Measurements from ENCODE around the gene VPS16. TPM values are rescaled to one million over a fixed set of nuclear protein-coding genes. Genes with fewer than 3 reads are reported as not detected.
"Not testable (repeated sequence)": the region's sequence is repeated elsewhere in the genome, so short reads cannot be mapped to it uniquely, and the experiment has no call there.

Gene VPS16
- total and polyA plus RNA-seq, 8 donors: 5.8 to 53.0 (median 23.3) TPM

DNA sequence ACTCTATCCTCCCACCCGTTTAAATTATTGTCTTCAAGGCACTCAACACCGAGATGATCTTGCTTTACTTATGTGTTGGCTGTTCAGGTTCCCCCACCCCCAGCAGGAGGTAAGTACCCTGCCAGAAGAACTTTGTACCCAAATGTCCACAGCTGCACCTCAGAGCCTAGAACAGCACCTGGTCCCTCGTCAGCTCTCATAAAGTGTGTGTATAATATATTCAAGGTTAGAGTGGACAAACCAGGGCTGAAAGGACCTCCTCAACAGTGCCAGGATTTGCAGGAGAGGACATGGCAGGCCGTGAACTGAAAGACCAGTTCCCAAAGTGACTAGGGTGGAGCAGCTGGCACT lies 34.2 kb upstream of the VPS16 start:
- Histone ChIP-seq H3K9me3 (peaks cover 0 to 1% (median 0%) of the 10 kb centered on the region in 4 donors), H3K4me1 (peaks cover 0 to 15% (median 9%) of the 10 kb centered on the region in 4 donors), H3K27me3 (peaks cover 16 to 94% (median 48%) of the 10 kb centered on the region in 3 donors), H3K36me3 (no peaks in the 10 kb centered on the region), H3K4me3 (no peak overlapping the region), H3K27ac (no peak overlapping the region)
- whole genome bisulfite sequencing, 5 donors: 34 to 41% (median 37%) methylated on average over 4 of the region's 4 CpGs
- intact Hi-C loops (cut with DNase I; ENCODE audit: low total_unique reads): no loop called here
- no peak for TF ChIP-seq POLR2AphosphoS5 (IDR thresholded peaks at IDR 0.05)
- DNase-seq: no peak

GRCh38 chr20:2807019-2807418 lies 33.5 kb upstream of the VPS16 start:
- DNase-seq: no peak
- WGBS, 5 donors: 80 to 86% (median 84%) methylated on average over 4 of the region's 4 CpGs
- TF ChIP-seq, protein P1, sequence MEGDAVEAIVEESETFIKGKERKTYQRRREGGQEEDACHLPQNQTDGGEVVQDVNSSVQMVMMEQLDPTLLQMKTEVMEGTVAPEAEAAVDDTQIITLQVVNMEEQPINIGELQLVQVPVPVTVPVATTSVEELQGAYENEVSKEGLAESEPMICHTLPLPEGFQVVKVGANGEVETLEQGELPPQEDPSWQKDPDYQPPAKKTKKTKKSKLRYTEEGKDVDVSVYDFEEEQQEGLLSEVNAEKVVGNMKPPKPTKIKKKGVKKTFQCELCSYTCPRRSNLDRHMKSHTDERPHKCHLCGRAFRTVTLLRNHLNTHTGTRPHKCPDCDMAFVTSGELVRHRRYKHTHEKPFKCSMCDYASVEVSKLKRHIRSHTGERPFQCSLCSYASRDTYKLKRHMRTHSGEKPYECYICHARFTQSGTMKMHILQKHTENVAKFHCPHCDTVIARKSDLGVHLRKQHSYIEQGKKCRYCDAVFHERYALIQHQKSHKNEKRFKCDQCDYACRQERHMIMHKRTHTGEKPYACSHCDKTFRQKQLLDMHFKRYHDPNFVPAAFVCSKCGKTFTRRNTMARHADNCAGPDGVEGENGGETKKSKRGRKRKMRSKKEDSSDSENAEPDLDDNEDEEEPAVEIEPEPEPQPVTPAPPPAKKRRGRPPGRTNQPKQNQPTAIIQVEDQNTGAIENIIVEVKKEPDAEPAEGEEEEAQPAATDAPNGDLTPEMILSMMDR (IDR thresholded peaks at IDR 0.05): no peak
- TF ChIP-seq POLR2AphosphoS5 (IDR thresholded peaks at IDR 0.05) (no peak), EP300 (IDR thresholded peaks at IDR 0.05) (no peak), POLR2A (IDR thresholded peaks at IDR 0.05) (no peak)
- peaks cover 0 to 13% (median 8%) of the 10 kb centered on the region in 4 donors for H3K4me1 ChIP-seq
- H3K36me3 ChIP-seq: no peaks in the 10 kb centered on the region
- H3K27ac ChIP-seq: no peak overlapping the region
- H3K4me3 ChIP-seq: no peak overlapping the region
- H3K9me3 ChIP-seq: peaks cover 0 to 6% (median under 1%) of the 10 kb centered on the region in 4 donors
- intact Hi-C loops (cut with DNase I; ENCODE audit: low total_unique reads): no loop called here
- H3K27me3 ChIP-seq: peaks cover 16 to 94% (median 41%) of the 10 kb centered on the region in 3 donors

- WGBS, 5 donors: 56 to 71% (median 60%) methylated on average over 7 to 9 of the region's 9 CpGs
- Histone ChIP-seq H3K27me3 (peaks cover 16 to 93% (median 36%) of the 10 kb centered on the region in 3 donors), H3K4me1 (peaks cover 0 to 13% (median 8%) of the 10 kb centered on the region in 4 donors), H3K9me3 (peaks cover 0 to 15% (median 8%) of the 10 kb centered on the region in 4 donors)
- intact Hi-C loops (cut with DNase I; ENCODE audit: low total_unique reads); H3K36me3 ChIP-seq; H3K27ac ChIP-seq; H3K4me3 ChIP-seq; DNase-seq: not testable (repeated sequence)
These were observed 32.6 kb upstream of the VPS16 start for GRCh38 chr20:2807929-2808328.

DNA sequence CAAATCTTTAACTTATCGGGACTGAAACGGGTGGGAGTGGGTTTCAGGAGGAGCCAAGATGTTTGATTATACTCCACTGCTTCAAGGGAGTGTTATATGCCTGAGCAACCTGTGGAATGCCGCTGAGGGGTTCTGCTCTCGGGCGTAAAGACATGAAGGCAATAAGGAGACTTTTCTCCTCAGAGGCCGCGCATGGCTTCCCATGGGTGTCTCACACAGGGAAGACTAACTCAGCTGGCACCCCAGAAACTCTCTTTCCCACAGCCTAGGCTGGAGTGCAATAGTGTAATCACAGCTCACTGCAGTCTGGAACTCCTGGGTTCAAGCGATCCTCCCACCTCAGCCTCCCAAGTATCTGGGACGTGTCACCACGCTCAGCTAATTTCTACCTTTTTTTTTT lies 30.9 kb upstream of the VPS16 start:
- Histone ChIP-seq H3K27me3 (peaks cover 11 to 81% (median 21%) of the 10 kb centered on the region in 3 donors), H3K36me3 (no peaks in the 10 kb centered on the region), H3K9me3 (peaks cover 0 to 17% (median 8%) of the 10 kb centered on the region in 4 donors), H3K4me1 (peaks cover 0 to 16% (median 8%) of the 10 kb centered on the region in 4 donors), H3K27ac (no peak overlapping the region), H3K4me3 (no peak overlapping the region)
- TF ChIP-seq POLR2A (IDR thresholded peaks at IDR 0.05) (no peak), EP300 (IDR thresholded peaks at IDR 0.05) (no peak)
- TF ChIP-seq, protein P1 (IDR thresholded peaks at IDR 0.05): no peak
- no peak for DNase-seq
- 84 to 93% (median 91%) methylated on average over 10 of the region's 10 CpGs for WGBS, 5 donors
- intact Hi-C loops (cut with DNase I; ENCODE audit: low total_unique reads): no loop called here

- Histone ChIP-seq H3K4me1 (peaks cover 0 to 5% (median 1%) of the 10 kb centered on the region in 4 donors), H3K27me3 (peaks cover 0 to 67% (median under 1%) of the 10 kb centered on the region in 3 donors), H3K36me3 (no peaks in the 10 kb centered on the region), H3K27ac (no peak overlapping the region), H3K9me3 (peaks cover 0 to 17% (median 8%) of the 10 kb centered on the region in 4 donors), H3K4me3 (no peak overlapping the region)
- no peak for DNase-seq
- no peak for TF ChIP-seq POLR2AphosphoS5 (IDR thresholded peaks at IDR 0.05)
- no peak for TF ChIP-seq EP300 (IDR thresholded peaks at IDR 0.05)
- TF ChIP-seq POLR2A (IDR thresholded peaks at IDR 0.05): no peak
- TF ChIP-seq, protein P1 (IDR thresholded peaks at IDR 0.05): no peak
- intact Hi-C loops (cut with DNase I; ENCODE audit: low total_unique reads): no loop called here
- WGBS, 5 donors: 71 to 93% (median 75%) methylated on average over 3 of the region's 3 CpGs
These were observed 28.4 kb upstream of the VPS16 start for GRCh38 chr20:2812189-2812588.

Data from stomach (tissue), 9 donors.